Endothelial cell of umbilical vein (primary cell): ENCODE data around the gene DUS1L. TPM values are rescaled to one million over a fixed set of nuclear protein-coding genes. Genes with fewer than 3 reads are reported as not detected.

Source experiments
- BruUV-seq: library from RNA; stranded (reverse); fragments of 400-500 nt; replicated peaks from 2 replicates; lab custom pipeline; 2021; lab: Mats Ljungman, UMichigan
- CTCF ChIA-PET: fragments of 300-600, 350-600 bp; sonication (Branson Sonifier 250); formaldehyde crosslinking; loops from one replicate; lab custom pipeline; 2021; ENCODE audit warnings: antibody characterized with exemption, inconsistent platforms; lab: Charles Lee
- POLR2A ChIA-PET: fragments of 300-600, 350-600 bp; sonication (Branson Sonifier 250); formaldehyde crosslinking; loops from one replicate; lab custom pipeline; 2021; ENCODE audit warnings: antibody characterized with exemption, inconsistent platforms; lab: Charles Lee
- DNase-seq: peaks from one replicate; pipeline ENCODE4 v3.0.0-alpha.2; 2011; ENCODE audit warnings: low read depth, low spot score
- FAIRE-seq: peaks from 2 replicates; lab custom pipeline; 2011; peaks lifted over from hg19 to GRCh38; lab: Jason Lieb, UNC
- H2AFZ ChIP-seq: 2 replicates; pipeline ENCODE4 v1.6.0; 2012; ENCODE audit warnings: low read depth, low read length, control low read depth, inconsistent platforms
- H3K27ac ChIP-seq: 2 replicates; pipeline ENCODE4 v1.5.1; 2011; ENCODE audit warnings: low read depth, mild to moderate bottlenecking, control low read depth, low read length, moderate library complexity; ENCODE audit not compliant: insufficient read depth
- H3K27me3 ChIP-seq, 2 experiments: 2 replicates each; pipeline versions ENCODE4 v1.6.0 to v1.6.1; 2011; ENCODE audit warnings: low read length in 2 of 2, mixed read lengths in 1 of 2; ENCODE audit not compliant: control insufficient read depth in 2 of 2, insufficient read depth in 2 of 2
- H3K36me3 ChIP-seq, 2 experiments: 2 replicates in 1 of 2; 3 replicates in 1 of 2; pipeline ENCODE4 v1.5.1; 2011; ENCODE audit warnings: low read length in 2 of 2, mild to moderate bottlenecking in 1 of 2, moderate library complexity in 1 of 2; ENCODE audit not compliant: control insufficient read depth in 2 of 2, insufficient read depth in 2 of 2; ENCODE audit errors: extremely low read depth in 1 of 2
- H3K4me1 ChIP-seq: 3 replicates; pipeline ENCODE4 v1.5.1; 2011; ENCODE audit warnings: mild to moderate bottlenecking, low read length; ENCODE audit not compliant: control insufficient read depth, insufficient read depth; ENCODE audit errors: extremely low read depth
- H3K4me2 ChIP-seq: 2 replicates; pipeline ENCODE4 v1.6.1; 2011; ENCODE audit warnings: low read length, control low read depth, mixed read lengths; ENCODE audit not compliant: insufficient read depth
- H3K4me3 ChIP-seq, 3 experiments: fragments of 200-600 bp in 1 of 3; sonication (generic), shearing (Covaris generic) in 1 of 3; replicated peaks in 1 of 3; 2 replicates each; pipeline ENCODE4 v1.5.1; 2011 to 2016; ENCODE audit warnings: control low read depth in 3 of 3, low read length in 3 of 3, mild to moderate bottlenecking in 2 of 3, inconsistent platforms in 1 of 3, low read depth in 1 of 3, moderate library complexity in 1 of 3; ENCODE audit not compliant: insufficient read depth in 1 of 3
- H3K79me2 ChIP-seq: 2 replicates; pipeline ENCODE4 v1.6.0; 2012; ENCODE audit warnings: low read length, inconsistent platforms; ENCODE audit not compliant: control insufficient read depth, insufficient read depth
- H3K9ac ChIP-seq: replicated peaks from 2 replicates; pipeline ENCODE3; 2011; ENCODE audit warnings: low read length, control low read depth; ENCODE audit not compliant: insufficient read depth; ENCODE audit errors: extremely low read depth
- H3K9me1 ChIP-seq: replicated peaks from 3 replicates; pipeline ENCODE4 v1.6.0; 2011; ENCODE audit warnings: mild to moderate bottlenecking, low read length; ENCODE audit not compliant: control insufficient read depth, insufficient read depth; ENCODE audit errors: extremely low read depth
- H3K9me3 ChIP-seq: replicated peaks from 2 replicates; pipeline ENCODE4 v1.5.1; 2012; ENCODE audit warnings: low read length, inconsistent platforms; ENCODE audit not compliant: control insufficient read depth, insufficient read depth
- H4K20me1 ChIP-seq: replicated peaks from 2 replicates; pipeline ENCODE3; 2011; ENCODE audit warnings: mild to moderate bottlenecking, low read length; ENCODE audit not compliant: control insufficient read depth, insufficient read depth; ENCODE audit errors: extremely low read depth
- EZH2 ChIP-seq: IDR thresholded peaks from 2 replicates; pipeline ENCODE4 v1.6.1; 2012; ENCODE audit warnings: borderline replicate concordance, low read depth, mild to moderate bottlenecking, moderate library complexity, low read length, inconsistent platforms; ENCODE audit not compliant: severe bottlenecking
- FOS ChIP-seq: IDR thresholded peaks from 2 replicates; pipeline ENCODE4 v1.6.1; 2011; ENCODE audit warnings: mild to moderate bottlenecking, low read length, moderate library complexity, borderline replicate concordance; ENCODE audit not compliant: insufficient read depth
- GATA2 ChIP-seq: IDR thresholded peaks from 2 replicates; pipeline ENCODE4 v1.7.0; 2011; ENCODE audit warnings: low read depth, mild to moderate bottlenecking, moderate library complexity, mixed read lengths, low read length; ENCODE audit not compliant: insufficient read length, insufficient read depth
- JUN ChIP-seq: IDR thresholded peaks from 2 replicates; pipeline ENCODE4 v1.6.1; 2011; ENCODE audit warnings: borderline replicate concordance, low read depth; ENCODE audit not compliant: insufficient read length, insufficient read depth
- MYC ChIP-seq: IDR thresholded peaks from one replicate; pipeline ENCODE4 v1.6.1; 2011; ENCODE audit warnings: mild to moderate bottlenecking, low read depth, low read length
- POLR2A ChIP-seq: IDR thresholded peaks from 2 replicates; pipeline ENCODE4 v1.6.1; 2012; ENCODE audit warnings: low read depth, mild to moderate bottlenecking, control low read depth, low read length
- POLR2AphosphoS5 ChIP-seq: IDR thresholded peaks from 2 replicates; pipeline ENCODE4 v1.6.1; 2012; ENCODE audit warnings: low read depth, mild to moderate bottlenecking, control low read depth, low read length, moderate library complexity; ENCODE audit not compliant: insufficient read depth
- dilution Hi-C: fragments of 300-500 bp; cut with MboI; formaldehyde crosslinking; loops from one replicate; pipeline ENCODE4 v1.15.0; 2019; ENCODE audit warnings: low sequenced_read_pairs; ENCODE audit not compliant: extremely low pct_ligation_motif_present
- intact Hi-C: fragments of 100-400 bp; cut with micrococcal nuclease; formaldehyde crosslinking; loops from one replicate; pipeline ENCODE4 v1.10.0; 2022
- polyA plus RNA-seq, 4 experiments: library from polyadenylated mRNA; depleted of rRNA in 3 of 4; stranded (reverse) in 3 of 4; unstranded in 1 of 4; fragments of >200 nt; gene quantifications; 2 replicates each; pipeline versions ENCODE4 v1.2.1 to v1.2.3, GENCODE V29; 2011 to 2012; ENCODE audit warnings: missing spikeins in 1 of 4
- total RNA-seq: library from RNA; stranded (reverse); gene quantifications from 2 replicates; pipeline ENCODE4 v1.2.3, GENCODE V29; 2021
- TF ChIP-seq, protein P1 (sequence below): IDR thresholded peaks from 2 replicates; pipeline ENCODE4 v1.6.1; 2011; ENCODE audit not compliant: insufficient read depth, insufficient read length
- TF ChIP-seq, protein P2 (sequence below), 2 donors: IDR thresholded peaks; 1 replicate in 1 of 2; 2 replicates in 1 of 2; pipeline ENCODE4 v1.5.1; 2011; ENCODE audit warnings: low read length in 2 of 2, mild to moderate bottlenecking in 2 of 2, moderate library complexity in 2 of 2, control low read depth in 1 of 2, inconsistent platforms in 1 of 2, low read depth in 1 of 2; ENCODE audit not compliant: insufficient read depth in 1 of 2; ENCODE audit errors: extremely low read depth in 1 of 2

The DUS1L gene
- total and polyA plus RNA-seq, 2 donors (not counting 3 experiments of a cell fraction or from before 2014, with no cell fraction given), result 60.1 to 92.9 TPM

DNA sequence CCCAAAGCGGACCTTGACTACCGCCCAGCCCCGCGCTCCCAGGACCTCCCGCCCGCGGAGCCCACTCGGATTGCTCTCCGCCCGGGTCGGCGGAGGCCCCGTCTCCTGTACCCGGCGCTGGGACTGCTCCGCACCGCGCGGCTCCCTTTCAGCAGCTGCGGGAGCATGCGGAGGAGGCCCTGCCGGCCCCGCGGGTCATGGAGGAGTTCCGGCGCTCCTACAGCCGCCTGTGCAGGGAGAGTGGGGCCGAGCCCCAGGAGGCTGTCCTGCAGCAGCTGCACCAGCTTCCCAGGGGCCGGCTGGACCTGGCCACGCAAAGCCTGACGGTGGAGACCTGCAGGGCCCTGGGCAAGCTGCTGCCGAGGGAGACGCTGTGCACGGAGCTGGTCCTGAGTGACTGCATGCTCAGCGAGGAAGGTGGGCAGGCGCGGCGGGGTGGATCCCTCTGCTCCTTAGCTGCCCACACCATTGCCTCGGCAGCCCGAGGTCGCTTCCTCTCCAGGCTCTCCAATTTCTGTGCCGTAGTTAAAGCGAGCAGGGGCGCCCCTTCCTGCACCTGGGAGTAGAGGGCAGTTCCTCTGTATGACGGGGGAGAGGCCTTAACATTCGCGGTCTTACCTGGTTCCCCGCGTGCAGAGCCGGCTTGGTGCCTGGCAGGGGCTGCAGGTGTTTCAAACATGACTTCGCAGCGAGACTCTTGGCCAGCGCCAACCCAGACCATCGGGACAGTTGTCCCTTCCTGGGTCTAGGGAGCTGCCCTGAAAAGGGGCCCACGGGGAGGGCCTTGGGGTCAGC is 42.0 kb downstream of the DUS1L start:
- DNase-seq, result no peak
- H3K9me1 ChIP-seq, result no peaks in the 10 kb centered on the region
- peak overlapping the region; percentile 52 for H3K4me2 ChIP-seq
- H3K27me3 ChIP-seq, result no peaks in the 10 kb centered on the region
- TSS peak; percentile 59 for BruUV-seq
- H3K36me3 ChIP-seq, result no peaks in the 10 kb centered on the region
- peak overlapping the region; percentile 58 for H2AFZ ChIP-seq
- H3K9ac ChIP-seq, result peak overlapping the region; percentile 36
- H3K79me2 ChIP-seq, result peaks cover 5% of the 10 kb centered on the region
- TF ChIP-seq, protein P1, sequence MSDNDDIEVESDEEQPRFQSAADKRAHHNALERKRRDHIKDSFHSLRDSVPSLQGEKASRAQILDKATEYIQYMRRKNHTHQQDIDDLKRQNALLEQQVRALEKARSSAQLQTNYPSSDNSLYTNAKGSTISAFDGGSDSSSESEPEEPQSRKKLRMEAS, result no peak
- TF ChIP-seq FOS, result no peak
- TF ChIP-seq MYC, result no peak
- TF ChIP-seq POLR2AphosphoS5, result no peak
- TF ChIP-seq EZH2, result no peak
- TF ChIP-seq GATA2, result no peak
- no peak for TF ChIP-seq POLR2A
- TF ChIP-seq, protein P2, sequence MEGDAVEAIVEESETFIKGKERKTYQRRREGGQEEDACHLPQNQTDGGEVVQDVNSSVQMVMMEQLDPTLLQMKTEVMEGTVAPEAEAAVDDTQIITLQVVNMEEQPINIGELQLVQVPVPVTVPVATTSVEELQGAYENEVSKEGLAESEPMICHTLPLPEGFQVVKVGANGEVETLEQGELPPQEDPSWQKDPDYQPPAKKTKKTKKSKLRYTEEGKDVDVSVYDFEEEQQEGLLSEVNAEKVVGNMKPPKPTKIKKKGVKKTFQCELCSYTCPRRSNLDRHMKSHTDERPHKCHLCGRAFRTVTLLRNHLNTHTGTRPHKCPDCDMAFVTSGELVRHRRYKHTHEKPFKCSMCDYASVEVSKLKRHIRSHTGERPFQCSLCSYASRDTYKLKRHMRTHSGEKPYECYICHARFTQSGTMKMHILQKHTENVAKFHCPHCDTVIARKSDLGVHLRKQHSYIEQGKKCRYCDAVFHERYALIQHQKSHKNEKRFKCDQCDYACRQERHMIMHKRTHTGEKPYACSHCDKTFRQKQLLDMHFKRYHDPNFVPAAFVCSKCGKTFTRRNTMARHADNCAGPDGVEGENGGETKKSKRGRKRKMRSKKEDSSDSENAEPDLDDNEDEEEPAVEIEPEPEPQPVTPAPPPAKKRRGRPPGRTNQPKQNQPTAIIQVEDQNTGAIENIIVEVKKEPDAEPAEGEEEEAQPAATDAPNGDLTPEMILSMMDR (IDR thresholded peaks at IDR 0.05; ENCODE audit: extremely low read depth in 1 of 2, insufficient read depth in 1 of 2, low read depth in 1 of 2, low read length in 2 of 2), result no peak
- no peak for TF ChIP-seq JUN
- no peaks in the 10 kb centered on the region for H4K20me1 ChIP-seq
- dilution Hi-C loops (no loop called here), intact Hi-C loops (loop anchor here (1.0 to 10.0 kb wide), 6 partner anchors 14 to 191 kb away; partner anchors contain the start of genes ASPSCR1, CCDC57, DCXR and FASN)
- H3K27ac ChIP-seq, result no peak overlapping the region
- peaks cover 12% of the 10 kb centered on the region for H3K4me1 ChIP-seq
- CTCF ChIA-PET, result interaction anchor here (1.1 to 9.1 kb wide), 7 partner anchors 7 to 154 kb away, joined by 3 to 345 read pairs (median 14); partner anchors contain the start of genes ARHGDIA, DCXR, NOTUM and RAC3
- no peaks in the 10 kb centered on the region for H3K9me3 ChIP-seq
- peak overlapping the region; percentile 41 to 68 (median 43) for H3K4me3 ChIP-seq
- FAIRE-seq, result no peak
- POLR2A ChIA-PET, result interaction anchor here (0.5 to 0.7 kb wide), 2 partner anchors 21 to 206 kb away, joined by 7 read pairs; no protein-coding TSS in a partner anchor
